HG02642 (cell line): ENCODE data around the gene RNF212.

Source experiments
- ATAC-seq: cut with Tn5 transposase; IDR thresholded peaks from one replicate; pipeline ENCODE4 v1.9.1; 2021; ENCODE audit warnings: mild to moderate bottlenecking; ENCODE audit not compliant: unreplicated experiment, poor library complexity

The RNF212 gene

GRCh38 chr4:1092026-1092982 lies 21.1 kb downstream of the RNF212 start:
- no peak for ATAC-seq

- no peak for ATAC-seq
These were observed 21.8 kb downstream of the RNF212 start for GRCh38 chr4:1091561-1091995.

GRCh38 chr4:1090465-1091440 lies 22.6 kb downstream of the RNF212 start:
- no peak for ATAC-seq

- ATAC-seq, result no peak
These were observed 23.3 kb downstream of the RNF212 start for GRCh38 chr4:1090036-1090435.

GRCh38 chr4:1087371-1087770 lies 26.0 kb downstream of the RNF212 start:
- ATAC-seq, result no peak

- ATAC-seq, result no peak
These were observed 27.4 kb downstream of the RNF212 start for GRCh38 chr4:1086011-1086410.

- ATAC-seq, result no peak
These were observed 28.0 kb downstream of the RNF212 start for GRCh38 chr4:1085404-1085799.

GRCh38 chr4:1084796-1085403 lies 28.5 kb downstream of the RNF212 start:
- no peak for ATAC-seq

GRCh38 chr4:1084394-1084793 lies 29.0 kb downstream of the RNF212 start:
- ATAC-seq, result no peak

- ATAC-seq, result no peak
These were observed 30.9 kb downstream of the RNF212 start for GRCh38 chr4:1082215-1083182.

GRCh38 chr4:1081689-1082040 lies 31.7 kb downstream of the RNF212 start:
- ATAC-seq, result no peak

- ATAC-seq, result no peak
These were observed 32.2 kb downstream of the RNF212 start for GRCh38 chr4:1080961-1081688.

GRCh38 chr4:1080432-1080831 lies 32.9 kb downstream of the RNF212 start:
- ATAC-seq, result no peak

- no peak for ATAC-seq
These were observed 33.6 kb downstream of the RNF212 start for GRCh38 chr4:1079711-1080265.

GRCh38 chr4:1078490-1078889 lies 34.9 kb downstream of the RNF212 start:
- ATAC-seq, result no peak

GRCh38 chr4:1077711-1078477 lies 35.5 kb downstream of the RNF212 start:
- no peak for ATAC-seq

GRCh38 chr4:1075809-1076699 lies 37.3 kb downstream of the RNF212 start:
- no peak for ATAC-seq
